Erythroblast (primary cell): ENCODE data around the gene NUP42.

Source experiments
- GATA1 ChIP-seq: IDR thresholded peaks from 2 replicates; pipeline ENCODE4 v1.6.1; 2011; ENCODE audit warnings: low read depth, mild to moderate bottlenecking, control low read depth, low read length, moderate library complexity
- POLR2A ChIP-seq: IDR thresholded peaks from 2 replicates; pipeline ENCODE4 v1.6.1; 2011; ENCODE audit warnings: mild to moderate bottlenecking, low read length

GRCh38 chr7:23196306-23196705, 14.5 kb downstream of the NUP42 start:
- TF ChIP-seq POLR2A: no peak
- no peak for TF ChIP-seq GATA1
